CD4-positive, alpha-beta T cell treated with Interferon gamma for 1 hour (primary cell): ENCODE measurements around the gene CTSA.
A peak's percentile ranks its signal among the peaks of the same experiment; 100 is the strongest.
"Not testable (repeated sequence)": the region's sequence is repeated elsewhere in the genome, so short reads cannot be mapped to it uniquely, and the experiment has no call there.

Experiments
- DNase-seq: peaks from one replicate; pipeline ENCODE4 v3.0.0-alpha.2; 2020

CTSA gene

DNA sequence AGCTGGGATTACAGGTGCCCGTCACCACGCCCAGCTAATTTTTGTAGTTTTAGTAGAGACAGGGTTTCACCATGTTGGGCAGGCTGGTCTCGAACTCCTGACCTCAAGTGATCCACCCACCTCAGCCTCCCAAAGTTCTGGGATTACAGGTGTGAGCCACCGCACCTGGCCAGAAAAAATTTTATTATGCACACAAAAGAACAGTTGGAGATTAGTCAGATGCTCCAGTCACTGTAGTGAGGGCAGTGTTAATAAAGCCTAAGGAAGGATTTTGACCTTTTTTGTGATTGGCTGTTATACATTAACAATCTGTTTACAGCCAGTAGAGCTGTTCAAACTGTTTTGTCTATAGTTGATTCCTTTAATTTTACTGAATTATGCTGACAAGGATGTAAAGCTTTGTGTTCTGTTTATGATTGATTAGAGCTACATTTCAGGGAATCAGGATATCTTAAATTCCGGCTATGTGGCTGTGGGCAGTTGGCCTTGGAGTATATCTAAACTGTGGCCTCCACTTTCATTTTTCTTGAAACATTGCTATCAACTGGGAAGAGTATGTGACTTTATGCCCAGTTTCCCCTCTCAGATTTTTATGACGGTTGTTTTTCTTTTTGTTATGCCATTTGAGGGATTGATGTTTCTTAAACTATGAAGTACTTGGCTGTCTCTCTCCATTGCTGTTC, 23.9 kb upstream of the CTSA start:
- no peak for DNase-seq

DNA sequence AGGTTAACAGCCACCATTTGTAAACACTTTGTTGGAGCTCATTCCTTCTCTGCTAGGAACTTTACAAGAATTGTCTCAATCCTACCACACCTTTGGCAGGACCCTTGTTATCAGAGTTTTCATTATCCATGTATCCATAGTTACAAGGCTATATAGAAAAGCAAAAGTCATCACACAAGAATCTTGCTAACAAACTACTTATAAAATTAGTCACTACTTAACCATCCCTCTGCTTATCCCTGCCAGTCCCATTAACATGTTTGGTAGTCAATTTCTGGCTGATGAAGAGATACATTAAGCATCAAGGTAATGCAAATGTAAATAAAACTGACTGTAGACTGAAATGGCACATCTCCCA, 23.3 kb upstream of the CTSA start:
- DNase-seq, result no peak

DNA sequence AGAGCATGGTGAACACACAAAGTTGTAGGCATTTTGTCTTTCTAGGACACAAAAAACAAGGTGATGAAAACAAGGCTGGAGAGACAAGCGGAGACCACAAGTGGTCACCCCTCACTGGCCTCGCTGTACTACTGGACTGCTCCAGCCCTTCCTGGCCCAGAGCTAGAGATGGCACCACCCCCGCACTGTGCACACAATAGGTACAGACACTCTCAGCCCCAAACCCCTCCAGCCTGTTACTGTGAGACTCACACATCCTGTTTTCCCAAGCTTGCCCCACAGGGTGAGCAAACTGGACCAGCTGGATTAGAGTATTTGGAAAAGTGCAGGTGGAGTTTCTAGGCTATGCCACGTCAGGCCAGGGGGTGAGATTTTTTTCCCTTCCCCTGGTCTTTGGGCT, 18.5 kb upstream of the CTSA start:
- no peak for DNase-seq

DNA sequence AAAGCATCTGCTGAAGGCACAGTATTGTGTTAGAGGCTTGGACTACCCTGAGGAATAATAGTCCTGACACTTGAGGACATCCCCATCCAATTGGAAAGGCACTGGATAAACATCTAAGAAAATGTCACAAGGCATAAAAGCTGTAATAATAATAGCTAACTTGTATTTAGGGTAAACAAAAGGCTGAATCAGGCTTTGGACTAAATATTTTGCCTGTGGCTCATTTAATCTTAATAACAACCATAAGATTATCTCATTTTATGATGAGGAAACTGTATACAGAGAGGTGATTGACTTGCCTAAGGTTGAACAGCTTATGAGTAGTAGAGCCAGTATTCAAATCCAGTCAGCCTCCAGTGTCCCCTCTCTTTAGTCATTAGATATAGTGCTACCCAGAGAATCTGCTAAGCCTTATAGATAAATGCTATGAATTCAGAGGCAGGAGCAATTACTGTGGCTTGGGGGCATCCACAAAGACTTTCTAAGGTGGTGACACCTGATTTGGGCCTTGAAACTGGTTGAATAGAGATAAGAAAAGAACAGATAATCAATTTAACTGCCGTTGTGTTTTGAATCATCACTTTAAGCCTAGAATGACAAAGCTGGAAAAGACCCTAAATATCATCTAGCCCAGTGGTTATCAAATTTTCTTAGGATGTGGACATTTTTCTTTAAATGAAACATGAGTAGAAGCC, 17.6 kb upstream of the CTSA start:
- DNase-seq, result no peak

DNA sequence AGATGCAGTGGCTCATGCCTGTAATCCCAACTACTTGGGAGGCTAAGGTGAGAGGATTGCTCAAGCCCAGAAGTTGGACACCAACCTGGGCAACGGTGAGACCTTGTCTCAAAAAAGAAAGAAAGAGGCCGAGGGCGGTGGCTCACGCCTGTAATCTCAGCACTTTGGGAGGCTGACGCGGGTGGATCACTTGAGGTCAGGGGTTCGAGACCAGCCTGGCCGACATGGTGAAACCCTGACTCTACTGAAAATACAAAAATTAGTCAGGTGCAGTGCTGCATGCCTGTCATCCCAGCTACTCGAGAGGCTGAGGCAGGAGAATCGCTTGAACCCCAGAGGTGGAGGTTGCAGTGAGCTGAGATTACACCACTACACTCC, 17.0 kb upstream of the CTSA start:
- not testable (repeated sequence) for DNase-seq

DNA sequence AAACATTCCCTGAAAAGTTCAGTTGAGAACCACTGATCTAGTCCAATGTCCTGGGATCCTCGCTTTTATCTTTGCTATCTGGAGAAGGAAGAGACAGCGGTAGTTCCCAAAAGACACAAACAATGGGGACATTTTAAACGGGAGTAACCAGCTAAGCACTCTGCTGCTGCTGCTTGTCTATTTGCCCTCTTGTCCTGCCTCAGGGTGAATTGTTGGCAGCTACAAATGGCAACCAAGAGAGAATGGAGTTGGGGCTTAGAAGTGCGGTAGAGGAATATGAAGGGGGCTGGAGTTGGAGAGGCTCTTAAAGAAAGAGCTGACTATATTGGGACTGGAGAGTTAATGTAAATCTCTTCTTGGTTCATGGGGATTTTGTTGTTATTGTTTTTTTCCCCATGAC, 16.6 kb upstream of the CTSA start:
- DNase-seq, result no peak

DNA sequence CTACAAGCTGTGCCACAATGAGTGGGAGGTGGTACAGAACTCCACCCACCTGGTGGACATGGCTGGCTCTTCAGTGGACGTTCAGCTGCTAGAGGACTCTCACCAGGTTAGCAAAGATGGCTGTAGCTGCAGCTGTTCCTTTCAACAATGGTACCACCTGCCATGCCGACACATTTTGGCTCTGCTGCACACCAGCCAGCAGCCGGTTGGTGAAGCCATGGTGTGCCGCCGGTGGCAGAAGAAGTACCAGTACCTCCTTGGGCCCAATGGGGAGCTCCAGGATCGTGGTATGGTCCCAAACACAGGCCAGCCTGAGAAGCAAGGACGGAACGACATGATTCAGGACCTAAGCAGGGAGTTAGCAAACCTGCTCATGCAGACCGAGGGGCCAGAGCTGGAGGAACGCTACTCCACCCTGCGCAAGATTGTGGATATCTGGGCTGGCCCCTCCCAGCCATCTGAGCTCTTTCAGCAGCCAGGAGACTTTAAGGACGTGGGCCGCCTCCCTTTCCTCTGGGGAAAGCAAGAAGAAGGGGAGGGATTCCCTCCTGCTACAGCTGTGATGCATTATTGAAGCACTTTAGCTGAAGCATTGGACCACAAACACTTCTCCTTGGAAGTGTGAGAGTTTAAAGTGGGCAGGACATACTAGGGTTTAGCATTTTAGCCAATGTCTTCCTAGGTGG, 12.9 kb upstream of the CTSA start:
- DNase-seq, result no peak

DNA sequence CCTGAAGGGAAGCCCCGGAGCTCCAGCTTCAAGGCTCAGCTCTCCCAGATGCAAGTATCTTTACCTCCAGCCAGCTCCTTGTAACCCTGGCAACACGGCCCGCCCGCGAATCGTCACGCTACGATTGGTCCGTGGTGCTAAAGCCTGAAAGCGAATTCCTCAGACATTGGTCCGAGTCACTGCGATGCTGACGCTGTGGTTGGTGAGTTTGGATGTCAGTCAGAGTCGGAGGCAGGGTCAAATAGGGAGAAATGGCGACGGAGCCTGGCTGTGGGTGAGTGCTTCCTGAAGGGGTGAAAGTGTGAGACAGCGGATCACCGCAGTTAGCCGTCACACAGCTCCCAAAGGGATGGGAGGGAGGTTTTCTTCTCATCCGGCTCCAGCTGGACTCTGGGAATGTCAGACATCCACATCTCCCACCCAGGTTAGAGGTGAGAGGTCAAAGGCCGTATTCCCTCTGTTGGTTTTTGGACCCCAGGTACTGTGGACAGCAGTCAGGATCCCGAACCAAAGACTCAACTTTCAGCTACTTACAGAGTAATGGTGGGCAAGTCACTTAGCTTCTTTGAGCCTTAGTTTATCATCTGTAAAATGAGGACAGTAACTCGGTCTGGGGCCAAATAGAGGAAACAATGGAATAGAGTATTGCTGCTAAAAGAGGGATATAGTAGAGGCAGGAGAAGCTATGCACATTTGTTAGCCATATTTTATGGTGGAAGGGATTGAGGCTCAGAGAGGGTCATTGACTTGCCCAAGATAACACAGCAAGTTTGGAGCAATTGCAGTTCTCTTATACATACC, 9.9 kb upstream of the CTSA start, which contains the start of gene ZSWIM1:
TSS of gene ZSWIM1 (plus strand) at position 240 of the 801 bp plus-strand sequence. CDS start 1,366 bp downstream, outside the sequence.
- peak; percentile 97 for DNase-seq

DNA sequence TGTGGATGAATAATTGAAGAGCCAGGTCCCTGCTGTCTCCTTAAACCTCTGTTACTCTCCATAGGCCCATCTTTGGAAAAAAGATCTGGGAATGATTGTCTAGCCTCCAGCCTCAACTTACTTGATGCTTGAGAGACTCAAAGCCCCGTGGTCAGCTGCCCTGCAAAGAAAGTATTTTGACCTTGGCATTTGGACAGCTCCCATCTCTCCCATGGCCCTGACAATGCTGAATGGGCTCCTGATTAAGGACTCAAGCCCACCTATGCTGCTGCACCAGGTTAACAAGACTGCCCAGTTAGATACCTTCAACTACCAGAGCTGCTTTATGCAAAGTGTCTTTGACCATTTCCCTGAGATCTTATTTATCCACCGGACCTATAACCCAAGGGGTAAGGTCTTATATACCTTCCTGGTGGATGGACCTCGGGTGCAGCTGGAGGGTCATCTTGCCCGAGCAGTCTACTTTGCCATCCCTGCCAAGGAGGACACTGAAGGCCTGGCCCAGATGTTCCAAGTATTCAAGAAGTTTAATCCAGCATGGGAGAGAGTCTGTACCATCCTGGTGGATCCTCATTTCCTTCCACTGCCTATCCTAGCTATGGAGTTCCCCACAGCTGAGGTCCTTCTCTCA, 8.6 kb upstream of the CTSA start:
- DNase-seq, result no peak

DNA sequence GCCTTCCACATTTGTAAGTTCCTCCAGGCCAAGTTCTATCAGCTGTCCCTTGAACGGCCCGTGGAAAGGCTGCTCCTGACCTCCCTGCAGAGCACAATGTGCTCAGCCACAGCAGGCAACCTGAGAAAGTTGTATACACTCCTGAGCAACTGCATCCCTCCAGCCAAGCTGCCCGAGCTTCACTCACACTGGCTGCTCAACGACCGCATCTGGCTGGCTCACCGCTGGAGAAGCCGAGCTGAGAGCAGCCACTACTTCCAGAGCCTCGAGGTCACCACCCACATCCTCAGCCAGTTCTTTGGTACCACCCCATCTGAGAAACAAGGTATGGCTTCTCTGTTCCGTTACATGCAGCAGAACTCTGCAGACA, 8.1 kb upstream of the CTSA start:
- no peak for DNase-seq

DNA sequence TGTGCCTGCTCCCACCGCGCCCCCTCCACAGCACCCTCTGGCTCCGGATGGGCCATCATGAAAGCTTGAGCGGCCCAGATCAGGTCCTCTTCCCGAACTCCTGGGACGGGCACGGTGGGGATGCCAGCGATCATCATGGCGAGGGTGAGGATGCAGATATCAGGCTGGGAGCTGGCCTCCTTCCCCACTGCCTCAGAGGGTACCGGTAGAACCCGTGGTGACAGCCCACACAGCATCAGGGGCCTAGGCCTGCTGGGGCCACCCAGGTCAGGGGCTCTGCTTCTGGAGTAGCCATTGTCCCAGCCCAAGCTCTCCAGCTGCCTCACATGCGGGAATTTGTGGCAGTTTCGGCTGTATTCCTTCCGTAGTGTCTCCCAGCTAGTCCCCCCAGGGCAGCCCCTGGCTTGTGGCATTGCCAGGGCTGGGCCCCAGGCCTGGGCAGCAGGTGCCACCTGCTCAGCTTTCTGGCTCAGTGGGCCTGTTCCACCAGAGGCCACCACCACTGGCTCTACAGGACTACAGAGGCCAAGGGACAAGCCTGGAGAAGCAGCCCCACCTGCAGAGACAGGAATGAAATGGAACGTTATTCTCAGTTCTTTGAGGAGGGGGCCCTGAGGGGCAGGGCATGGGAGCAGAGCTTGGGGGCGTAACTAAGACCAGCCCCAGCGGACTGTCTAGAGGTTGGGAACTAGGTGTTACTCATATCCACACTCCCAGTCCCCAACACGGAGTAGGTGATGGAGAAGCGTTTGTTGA, 4.4 kb upstream of the CTSA start:
- DNase-seq, result no peak

DNA sequence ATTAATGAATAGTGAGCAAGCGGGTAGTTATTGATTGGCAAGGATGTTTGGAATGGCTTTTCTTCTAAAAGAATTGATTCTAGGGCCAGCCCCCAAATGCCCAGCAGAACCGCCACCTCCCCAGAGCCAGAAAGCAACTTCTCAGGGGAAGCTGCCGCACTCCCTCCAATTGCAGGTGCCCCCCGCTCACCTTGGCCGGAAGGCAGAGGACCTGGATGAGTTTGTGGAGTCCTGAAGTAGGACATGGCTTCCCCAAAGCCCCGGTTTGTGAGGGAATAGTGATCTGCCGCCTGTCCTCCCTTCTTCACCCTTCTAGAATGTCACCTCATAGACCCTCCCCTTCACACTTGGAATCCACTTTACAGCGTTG, 3.8 kb upstream of the CTSA start, which contains the start of gene SPATA25:
TSS of gene SPATA25 (minus strand) at position 277 of the 370 bp plus-strand sequence. CDS start at position 245, 32 bp downstream.
- no peak for DNase-seq

DNA sequence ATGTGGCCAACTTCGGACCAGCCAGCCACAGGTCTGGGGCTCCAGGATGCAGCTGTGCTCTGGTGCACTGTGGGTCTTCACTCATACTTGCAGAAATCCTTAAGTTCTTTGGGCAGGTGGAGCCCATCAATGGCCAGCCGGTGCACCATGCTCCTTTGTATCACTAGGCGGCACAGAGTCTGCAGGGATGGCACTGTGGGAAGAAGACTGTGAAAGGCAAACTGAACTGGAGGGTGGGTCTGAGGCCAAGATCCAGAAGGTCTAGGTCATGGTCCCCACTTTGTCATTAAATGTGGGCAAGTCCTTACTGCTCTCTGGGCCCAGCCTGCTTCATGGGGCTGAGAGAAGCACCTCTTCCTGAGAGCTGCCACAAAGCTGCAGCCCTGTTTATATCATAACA, 2.5 kb upstream of the CTSA start:
- DNase-seq, result no peak

DNA sequence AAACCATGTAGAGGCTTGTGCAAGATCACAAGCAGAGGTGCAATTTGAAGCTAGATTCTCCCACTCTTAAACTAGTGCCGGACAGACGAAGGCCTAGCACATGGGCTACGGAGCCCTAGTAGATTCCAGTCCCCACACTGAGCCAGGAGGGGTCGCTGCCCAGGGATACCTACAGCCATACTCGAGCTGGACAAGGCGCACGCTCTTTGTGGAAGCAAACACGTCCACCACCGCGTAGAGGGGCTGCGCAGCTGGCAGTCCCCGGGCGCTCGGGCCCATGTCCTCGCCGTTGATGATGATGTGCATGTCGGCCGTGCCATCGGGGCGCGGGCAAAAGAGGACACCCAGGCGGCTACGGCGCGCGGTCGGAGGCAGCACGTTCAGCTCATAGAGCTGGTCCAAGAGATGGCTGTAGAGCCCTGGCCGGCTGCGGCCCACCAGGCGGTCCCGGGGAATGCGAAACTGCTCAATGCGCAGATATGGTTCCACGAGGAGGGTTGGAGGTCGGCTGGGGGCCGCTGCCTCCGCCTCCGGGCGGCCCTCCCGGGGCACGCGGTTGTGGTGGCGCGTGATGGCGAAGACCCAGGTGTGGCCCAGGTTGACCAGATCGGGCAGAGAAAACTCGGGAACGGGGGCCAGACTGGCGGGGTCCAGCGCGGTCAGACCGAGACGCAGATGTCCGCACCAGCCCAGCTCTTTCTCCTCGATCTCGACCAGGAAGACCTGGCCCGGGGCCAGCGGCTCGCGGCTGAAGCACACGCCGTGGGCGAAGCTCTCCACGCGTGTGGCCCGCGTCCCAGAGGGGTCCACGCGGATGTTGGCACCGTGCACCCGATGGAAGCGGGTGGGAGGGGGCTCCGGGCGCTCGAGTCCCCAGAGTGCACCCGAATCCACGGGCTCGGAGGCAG, 804 bp upstream of the CTSA start:
- peak; percentile 64 for DNase-seq

DNA sequence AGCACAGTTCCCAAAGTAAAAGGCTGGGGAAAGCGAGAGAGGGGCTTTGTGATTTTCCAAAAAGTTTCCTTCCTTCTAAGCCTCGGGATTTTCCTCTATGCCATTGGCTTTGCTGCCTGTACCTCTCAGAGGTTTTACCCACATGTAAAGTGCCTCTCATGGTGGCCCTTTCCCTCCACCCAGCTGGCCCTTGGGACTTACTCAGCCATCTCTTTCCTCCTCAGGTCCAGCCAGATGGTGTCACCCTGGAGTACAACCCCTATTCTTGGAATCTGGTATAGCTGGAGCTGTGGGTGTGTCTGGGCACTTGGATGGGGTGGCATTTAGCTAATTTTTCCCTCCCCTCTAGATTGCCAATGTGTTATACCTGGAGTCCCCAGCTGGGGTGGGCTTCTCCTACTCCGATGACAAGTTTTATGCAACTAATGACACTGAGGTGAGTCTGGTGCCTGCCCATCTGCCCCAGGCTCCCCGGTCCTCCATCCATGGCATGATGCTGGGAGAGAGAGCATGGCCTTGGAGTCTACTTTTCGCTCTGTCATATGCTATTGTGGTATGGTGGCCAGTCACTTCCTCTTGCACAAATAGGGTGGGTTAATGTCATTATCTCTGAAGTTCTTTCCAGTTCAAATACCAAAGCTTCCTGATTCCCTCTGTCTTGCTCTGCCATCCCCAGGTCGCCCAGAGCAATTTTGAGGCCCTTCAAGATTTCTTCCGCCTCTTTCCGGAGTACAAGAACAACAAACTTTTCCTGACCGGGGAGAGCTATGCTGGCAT, 1.1 kb downstream of the CTSA start:
- no peak for DNase-seq

DNA sequence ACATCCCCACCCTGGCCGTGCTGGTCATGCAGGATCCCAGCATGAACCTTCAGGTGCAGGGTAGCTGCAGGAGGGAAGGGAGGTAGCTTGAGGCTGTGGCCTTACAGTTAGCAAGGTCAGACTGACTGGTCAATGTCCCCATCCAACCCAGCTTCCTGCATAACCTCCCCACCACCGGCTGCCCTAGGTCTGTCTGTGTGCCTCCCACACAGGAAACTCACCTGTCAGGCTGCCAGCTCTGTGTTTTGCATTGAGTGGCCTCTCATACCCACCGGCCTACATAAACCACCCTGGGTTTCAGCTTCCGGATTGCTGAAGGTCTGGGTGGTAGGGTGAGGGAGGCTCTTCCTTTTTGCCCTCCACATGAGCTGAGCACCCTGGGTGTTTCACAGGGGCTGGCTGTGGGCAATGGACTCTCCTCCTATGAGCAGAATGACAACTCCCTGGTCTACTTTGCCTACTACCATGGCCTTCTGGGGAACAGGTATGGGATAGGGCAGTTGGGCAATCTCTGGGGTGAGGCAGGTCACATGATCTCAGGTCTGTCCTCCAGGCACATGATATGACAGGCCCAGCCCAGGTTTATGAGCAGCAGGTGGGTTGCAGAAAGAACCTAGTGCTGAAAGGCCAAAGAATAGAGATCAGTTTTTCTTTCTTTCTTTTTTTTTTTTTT, 1.8 kb downstream of the CTSA start:
- DNase-seq, result no peak

DNA sequence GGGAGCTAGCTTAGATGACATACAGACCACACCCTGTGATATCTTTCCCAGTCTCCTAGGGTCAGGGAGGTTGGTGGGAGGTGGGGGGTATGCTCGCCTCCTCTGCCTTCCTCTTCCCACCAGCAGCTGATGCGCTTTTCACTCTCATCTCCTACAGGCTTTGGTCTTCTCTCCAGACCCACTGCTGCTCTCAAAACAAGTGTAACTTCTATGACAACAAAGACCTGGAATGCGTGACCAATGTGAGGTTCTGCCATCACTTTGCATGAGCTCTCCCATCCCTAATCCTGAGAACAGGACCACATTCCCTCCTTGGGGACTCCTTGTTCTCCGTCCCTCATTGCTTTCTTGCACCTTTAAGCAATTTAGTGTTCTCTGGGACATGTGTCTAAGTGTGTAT, 2.7 kb downstream of the CTSA start:
- DNase-seq, result no peak

DNA sequence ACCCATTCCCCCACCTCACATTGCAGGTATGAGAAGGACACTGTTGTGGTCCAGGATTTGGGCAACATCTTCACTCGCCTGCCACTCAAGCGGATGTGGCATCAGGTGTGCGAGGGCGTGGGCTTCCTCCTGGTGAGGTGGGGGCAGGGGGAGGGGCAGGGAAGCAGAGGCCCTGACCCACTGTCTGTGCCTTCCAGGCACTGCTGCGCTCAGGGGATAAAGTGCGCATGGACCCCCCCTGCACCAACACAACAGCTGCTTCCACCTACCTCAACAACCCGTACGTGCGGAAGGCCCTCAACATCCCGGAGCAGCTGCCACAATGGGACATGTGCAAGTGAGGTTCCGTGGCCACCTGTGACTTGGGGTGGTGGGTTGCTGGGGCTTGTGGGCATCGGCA, 3.7 kb downstream of the CTSA start:
- no peak for DNase-seq

DNA sequence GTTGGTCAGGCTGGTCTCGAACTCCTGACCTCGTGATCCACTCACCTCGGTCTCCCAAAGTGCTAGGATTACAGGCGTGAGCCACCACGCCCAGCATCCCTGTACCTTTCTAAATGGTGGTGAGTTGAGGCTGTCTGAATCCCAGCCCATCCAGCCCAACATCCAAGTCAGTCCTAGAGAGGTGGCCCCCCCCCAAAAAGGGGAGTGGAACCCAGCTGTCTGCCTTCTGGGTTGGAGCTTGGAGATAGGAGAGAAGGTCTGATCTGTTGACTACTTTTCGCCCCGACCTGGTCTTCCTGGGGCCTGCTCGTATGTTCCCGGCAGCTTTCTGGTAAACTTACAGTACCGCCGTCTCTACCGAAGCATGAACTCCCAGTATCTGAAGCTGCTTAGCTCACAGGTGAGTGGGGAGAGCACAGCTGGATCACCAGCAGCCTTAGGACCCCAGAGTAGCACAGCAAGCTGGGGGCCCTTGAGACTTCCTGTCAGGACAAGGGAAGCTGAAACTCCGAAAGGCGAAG, 5.6 kb downstream of the CTSA start:
- no peak for DNase-seq
